Rectal smooth muscle tissue (tissue), 1 donor: Measurements from ENCODE around the gene SLC13A5.

ENCODE experiments used
- H3K27ac ChIP-seq: one replicate; pipeline ENCODE4 v1.7.0; 2013; ENCODE audit warnings: low read depth, low read length, inconsistent platforms
- H3K27me3 ChIP-seq: one replicate; pipeline ENCODE4 v1.7.0; 2013; ENCODE audit warnings: low read length; ENCODE audit not compliant: control insufficient read depth, insufficient read depth
- H3K36me3 ChIP-seq: one replicate; pipeline ENCODE4 v1.7.0; 2013; ENCODE audit warnings: low read length; ENCODE audit not compliant: control insufficient read depth, insufficient read depth
- H3K4me1 ChIP-seq: one replicate; pipeline ENCODE4 v1.7.0; 2013; ENCODE audit warnings: low read length; ENCODE audit not compliant: control insufficient read depth, insufficient read depth
- H3K4me3 ChIP-seq: one replicate; pipeline ENCODE4 v1.7.0; 2013; ENCODE audit warnings: low read length
- H3K9ac ChIP-seq: one replicate; pipeline ENCODE4 v1.7.0; 2013; ENCODE audit warnings: low read length

The SLC13A5 gene

DNA sequence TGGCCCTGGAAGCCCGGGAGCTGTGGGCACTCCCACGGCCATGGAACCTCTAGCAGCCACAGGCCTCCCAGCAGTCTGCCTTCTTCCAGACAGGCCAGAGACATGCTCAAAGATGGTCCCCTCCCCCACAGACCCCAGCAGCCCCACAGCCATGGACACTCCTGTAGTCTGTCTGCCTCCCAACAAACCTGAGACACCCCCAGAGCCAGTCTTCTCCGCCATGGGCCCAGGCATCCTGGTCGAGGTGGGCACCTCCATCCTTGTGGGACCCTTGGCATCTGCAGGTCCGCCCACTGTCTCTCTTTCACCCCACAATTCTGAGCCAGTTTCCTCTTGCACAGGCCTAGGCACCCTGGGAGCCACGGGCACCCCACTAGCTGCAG is 75.7 kb downstream of the SLC13A5 start:
- Histone ChIP-seq H3K27me3 (no peaks in the 10 kb centered on the region), H3K9ac (no peak overlapping the region), H3K36me3 (peaks cover 3% of the 10 kb centered on the region), H3K27ac (no peak overlapping the region), H3K4me1 (peaks cover 14% of the 10 kb centered on the region), H3K4me3 (no peak overlapping the region)

DNA sequence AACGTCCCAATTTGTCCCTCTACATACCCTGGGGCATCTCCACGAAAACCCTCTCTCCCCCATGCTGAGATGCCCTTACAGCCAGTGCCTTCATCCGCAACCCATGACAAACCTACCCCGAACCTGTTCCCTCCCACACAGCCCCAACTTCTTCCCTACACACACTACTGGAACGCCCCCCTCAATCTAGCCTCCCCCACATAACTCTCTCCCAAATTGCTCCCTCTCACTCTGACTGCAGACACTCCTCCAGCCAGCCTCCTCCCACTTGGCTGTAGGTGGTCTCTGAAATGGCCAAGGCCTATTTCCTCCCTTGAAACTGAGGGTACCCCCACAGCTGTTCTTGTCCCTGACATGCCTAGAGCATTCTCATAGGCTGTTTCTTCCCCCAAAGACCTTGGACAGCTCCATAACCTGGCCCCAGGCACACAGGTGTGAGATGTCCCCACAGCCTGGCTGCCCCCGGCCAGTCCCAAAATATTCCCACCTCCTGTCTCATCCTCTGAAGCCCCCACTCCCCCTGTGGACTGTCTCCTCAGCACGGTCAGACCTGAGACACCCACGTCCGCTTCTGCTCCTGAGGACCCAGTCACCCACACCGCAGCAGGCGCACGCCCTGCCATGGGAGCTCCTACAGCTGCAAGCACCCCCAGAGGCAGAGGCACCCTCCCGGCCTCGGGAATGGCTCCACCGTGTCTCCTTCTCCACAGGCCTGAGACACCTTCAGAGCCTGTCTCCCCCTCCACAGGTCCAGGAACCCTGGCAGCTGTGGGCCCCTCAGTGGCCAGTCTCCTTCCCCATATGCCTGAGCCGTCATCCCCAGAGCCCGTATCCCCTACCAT is 76.3 kb downstream of the SLC13A5 start:
- peaks cover 13% of the 10 kb centered on the region for H3K4me1 ChIP-seq
- no peak overlapping the region for H3K27ac ChIP-seq
- H3K36me3 ChIP-seq: peaks cover 3% of the 10 kb centered on the region
- H3K4me3 ChIP-seq: no peak overlapping the region
- H3K9ac ChIP-seq: no peak overlapping the region
- H3K27me3 ChIP-seq: no peaks in the 10 kb centered on the region

DNA sequence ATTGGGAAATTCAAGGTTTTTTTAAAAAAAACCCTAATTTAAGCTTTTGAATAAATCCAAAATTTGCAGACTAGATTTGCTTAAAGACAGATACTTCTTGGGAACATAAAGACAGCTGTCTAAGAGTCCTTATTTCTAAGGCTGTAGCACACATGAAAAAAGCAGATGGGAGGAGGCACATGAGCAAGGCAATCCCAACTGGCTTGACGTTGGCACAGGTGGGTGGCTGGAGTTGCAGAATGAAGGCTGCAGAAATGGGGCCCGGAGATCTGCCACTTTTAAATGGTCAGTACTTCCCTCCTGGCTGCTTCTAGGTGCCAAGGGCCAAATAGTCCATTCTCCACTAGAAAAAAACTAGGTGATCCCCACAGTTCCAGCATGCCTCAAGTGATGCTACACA is 77.1 kb downstream of the SLC13A5 start:
- H3K27ac ChIP-seq: no peak overlapping the region
- peaks cover 3% of the 10 kb centered on the region for H3K36me3 ChIP-seq
- H3K9ac ChIP-seq: no peak overlapping the region
- peaks cover 7% of the 10 kb centered on the region for H3K4me1 ChIP-seq
- H3K4me3 ChIP-seq: no peak overlapping the region
- no peaks in the 10 kb centered on the region for H3K27me3 ChIP-seq
